ENCODE measurements around the gene KIF4A. TPM values are rescaled to one million over a fixed set of nuclear protein-coding genes. Genes with fewer than 3 reads are reported as not detected.

KIF4A gene
- total RNA-seq, 1 experiment from 2014 or later, result 40.3 TPM

DNA sequence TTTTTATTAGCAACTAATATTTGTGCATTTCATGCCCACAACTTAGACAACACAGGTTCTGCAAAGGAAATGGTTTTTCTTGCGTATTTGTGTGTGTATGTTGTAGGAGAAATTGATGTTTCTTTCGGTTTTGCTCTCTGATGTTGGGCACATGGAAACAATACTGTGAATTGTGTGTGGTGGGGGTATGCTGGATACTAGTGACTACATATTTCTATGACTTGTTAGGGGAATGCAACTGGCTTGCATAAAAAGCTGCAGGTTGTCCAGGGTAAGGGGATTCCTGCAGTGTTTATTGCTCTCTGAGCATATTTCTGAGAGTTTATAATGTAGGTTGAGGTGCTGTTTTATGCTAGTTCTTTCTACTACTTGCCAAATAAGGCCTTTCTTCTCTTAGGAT lies 166.4 kb downstream of the KIF4A start:
- DNase-seq (ENCODE audit: low read depth, low spot score) (no peak), ATAC-seq (no peak)
- H3K4me1 ChIP-seq (ENCODE audit: control insufficient read depth in 1 of 2, insufficient read depth in 2 of 2, low read length in 2 of 2), result peaks cover 10 to 32% of the 10 kb centered on the region in 2 experiments
- no peaks in the 10 kb centered on the region for H3K9me3 ChIP-seq (ENCODE audit: control insufficient read depth in 1 of 2, insufficient read depth in 1 of 2, low read depth in 1 of 2, low read length in 2 of 2)
- 0 out of 4 replicates have a peak, but pooled peaks cover 0 to 4% of the 10 kb centered on the region in 2 experiments for H3K36me3 ChIP-seq (ENCODE audit: control insufficient read depth in 1 of 2, insufficient read depth in 2 of 2, low read length in 2 of 2)
- no peak overlapping the region for H2AFZ ChIP-seq (ENCODE audit: low read depth, low read length, poor library complexity, severe bottlenecking)
- TF ChIP-seq, protein P1, sequence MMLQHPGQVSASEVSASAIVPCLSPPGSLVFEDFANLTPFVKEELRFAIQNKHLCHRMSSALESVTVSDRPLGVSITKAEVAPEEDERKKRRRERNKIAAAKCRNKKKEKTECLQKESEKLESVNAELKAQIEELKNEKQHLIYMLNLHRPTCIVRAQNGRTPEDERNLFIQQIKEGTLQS (IDR thresholded peaks at IDR 0.05), result no peak
- TF ChIP-seq EZH2 (IDR thresholded peaks at IDR 0.05) (no peak), YY1 (IDR thresholded peaks at IDR 0.05; ENCODE audit: extremely low read depth, insufficient replicate concordance, low read depth, low read length) (no peak), POLR2AphosphoS5 (IDR thresholded peaks at IDR 0.05; ENCODE audit: low read depth, low read length) (no peak), SP1 (IDR thresholded peaks at IDR 0.05; ENCODE audit: low read depth) (no peak), CBX3 (IDR thresholded peaks at IDR 0.05; ENCODE audit: low read depth) (no peak), ZFX (IDR thresholded peaks at IDR 0.05) (no peak), ZNF274 (IDR thresholded peaks at IDR 0.05; ENCODE audit: low read depth, low read length) (no peak), CEBPB (IDR thresholded peaks at IDR 0.05; ENCODE audit: low read depth) (no peak), TCF7L2 (IDR thresholded peaks at IDR 0.05; ENCODE audit: borderline replicate concordance, extremely low read depth, insufficient read depth, insufficient read length) (no peak), JUND (IDR thresholded peaks at IDR 0.05) (no peak), FOSL1 (IDR thresholded peaks at IDR 0.05; ENCODE audit: low read depth) (no peak), SRF (IDR thresholded peaks at IDR 0.05; ENCODE audit: low read depth) (no peak), ELF1 (IDR thresholded peaks at IDR 0.05; ENCODE audit: borderline replicate concordance, low read depth) (no peak), RAD21 (IDR thresholded peaks at IDR 0.05; ENCODE audit: low read depth) (no peak), EGR1 (IDR thresholded peaks at IDR 0.05; ENCODE audit: low read depth) (no peak), POLR2A (IDR thresholded peaks at IDR 0.05; ENCODE audit: borderline replicate concordance, extremely low read depth, insufficient read depth, insufficient read length) (no peak)
- TF ChIP-seq, protein P2, sequence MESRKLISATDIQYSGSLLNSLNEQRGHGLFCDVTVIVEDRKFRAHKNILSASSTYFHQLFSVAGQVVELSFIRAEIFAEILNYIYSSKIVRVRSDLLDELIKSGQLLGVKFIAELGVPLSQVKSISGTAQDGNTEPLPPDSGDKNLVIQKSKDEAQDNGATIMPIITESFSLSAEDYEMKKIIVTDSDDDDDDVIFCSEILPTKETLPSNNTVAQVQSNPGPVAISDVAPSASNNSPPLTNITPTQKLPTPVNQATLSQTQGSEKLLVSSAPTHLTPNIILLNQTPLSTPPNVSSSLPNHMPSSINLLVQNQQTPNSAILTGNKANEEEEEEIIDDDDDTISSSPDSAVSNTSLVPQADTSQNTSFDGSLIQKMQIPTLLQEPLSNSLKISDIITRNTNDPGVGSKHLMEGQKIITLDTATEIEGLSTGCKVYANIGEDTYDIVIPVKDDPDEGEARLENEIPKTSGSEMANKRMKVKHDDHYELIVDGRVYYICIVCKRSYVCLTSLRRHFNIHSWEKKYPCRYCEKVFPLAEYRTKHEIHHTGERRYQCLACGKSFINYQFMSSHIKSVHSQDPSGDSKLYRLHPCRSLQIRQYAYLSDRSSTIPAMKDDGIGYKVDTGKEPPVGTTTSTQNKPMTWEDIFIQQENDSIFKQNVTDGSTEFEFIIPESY (IDR thresholded peaks at IDR 0.05; ENCODE audit: extremely low read depth, insufficient replicate concordance, low read length), result no peak
- TF ChIP-seq, protein P3, sequence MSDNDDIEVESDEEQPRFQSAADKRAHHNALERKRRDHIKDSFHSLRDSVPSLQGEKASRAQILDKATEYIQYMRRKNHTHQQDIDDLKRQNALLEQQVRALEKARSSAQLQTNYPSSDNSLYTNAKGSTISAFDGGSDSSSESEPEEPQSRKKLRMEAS (IDR thresholded peaks at IDR 0.05), result no peak
- TF ChIP-seq, protein P4, sequence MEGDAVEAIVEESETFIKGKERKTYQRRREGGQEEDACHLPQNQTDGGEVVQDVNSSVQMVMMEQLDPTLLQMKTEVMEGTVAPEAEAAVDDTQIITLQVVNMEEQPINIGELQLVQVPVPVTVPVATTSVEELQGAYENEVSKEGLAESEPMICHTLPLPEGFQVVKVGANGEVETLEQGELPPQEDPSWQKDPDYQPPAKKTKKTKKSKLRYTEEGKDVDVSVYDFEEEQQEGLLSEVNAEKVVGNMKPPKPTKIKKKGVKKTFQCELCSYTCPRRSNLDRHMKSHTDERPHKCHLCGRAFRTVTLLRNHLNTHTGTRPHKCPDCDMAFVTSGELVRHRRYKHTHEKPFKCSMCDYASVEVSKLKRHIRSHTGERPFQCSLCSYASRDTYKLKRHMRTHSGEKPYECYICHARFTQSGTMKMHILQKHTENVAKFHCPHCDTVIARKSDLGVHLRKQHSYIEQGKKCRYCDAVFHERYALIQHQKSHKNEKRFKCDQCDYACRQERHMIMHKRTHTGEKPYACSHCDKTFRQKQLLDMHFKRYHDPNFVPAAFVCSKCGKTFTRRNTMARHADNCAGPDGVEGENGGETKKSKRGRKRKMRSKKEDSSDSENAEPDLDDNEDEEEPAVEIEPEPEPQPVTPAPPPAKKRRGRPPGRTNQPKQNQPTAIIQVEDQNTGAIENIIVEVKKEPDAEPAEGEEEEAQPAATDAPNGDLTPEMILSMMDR (IDR thresholded peaks at IDR 0.05 in 2 of 3, conservative IDR thresholded peaks at IDR 0.05 in 1 of 3; ENCODE audit: borderline replicate concordance in 1 of 3, insufficient read depth in 1 of 3, low read depth in 2 of 3, low read length in 2 of 3), result no peak
- no TSS peak for BruUV-seq (replicated peaks)
- intact Hi-C loops (cut with micrococcal nuclease), result loop anchor here (10.0 kb wide), 1 partner anchor 309 kb away; no protein-coding TSS in a partner anchor
- POLR2A ChIA-PET, result no interaction called here
- peak overlapping the region; percentile 67 to 73 for H3K4me3 ChIP-seq (replicated peaks in 1 of 2; ENCODE audit: low read depth in 1 of 2, low read length in 2 of 2)
- peaks cover 24% of the 10 kb centered on the region for H3K79me2 ChIP-seq (ENCODE audit: insufficient read depth, low read length)
- H3K27ac ChIP-seq (ENCODE audit: low read depth, low read length), result no peak overlapping the region; the same call in 1 of the 2 replicates
- CTCF ChIA-PET, result no interaction called here
- H3K9me2 ChIP-seq (ENCODE audit: insufficient read depth), result no peaks in the 10 kb centered on the region
- no peaks in the 10 kb centered on the region for H4K20me1 ChIP-seq (ENCODE audit: insufficient read depth)
- RAD21 ChIA-PET (ENCODE audit: low non-redundant PET in 1 of 2, low total read pairs in 2 of 2, uncharacterized antibody in 2 of 2, unreplicated experiment in 2 of 2), result interaction anchor here in 1 of 2 experiments (0.7 kb wide), 1 partner anchor 207 kb away, joined by 3 read pairs; no protein-coding TSS in a partner anchor
- no peaks in the 10 kb centered on the region for H3K27me3 ChIP-seq (ENCODE audit: insufficient read depth, low read length)
- H3K9ac ChIP-seq (ENCODE audit: low read length), result peak overlapping the region; percentile 81
- peak overlapping the region; percentile 83 for H3K4me2 ChIP-seq (ENCODE audit: low read length)

Measured in HCT116 (cell line).